GM15510 (cell line): ENCODE data around the gene REEP3.

ENCODE experiments used
- POLR2A ChIP-seq: IDR thresholded peaks from 3 replicates; pipeline ENCODE4 v1.6.1; 2011; ENCODE audit warnings: borderline replicate concordance; ENCODE audit not compliant: insufficient read length; ENCODE audit errors: extremely low read depth

Gene REEP3

DNA sequence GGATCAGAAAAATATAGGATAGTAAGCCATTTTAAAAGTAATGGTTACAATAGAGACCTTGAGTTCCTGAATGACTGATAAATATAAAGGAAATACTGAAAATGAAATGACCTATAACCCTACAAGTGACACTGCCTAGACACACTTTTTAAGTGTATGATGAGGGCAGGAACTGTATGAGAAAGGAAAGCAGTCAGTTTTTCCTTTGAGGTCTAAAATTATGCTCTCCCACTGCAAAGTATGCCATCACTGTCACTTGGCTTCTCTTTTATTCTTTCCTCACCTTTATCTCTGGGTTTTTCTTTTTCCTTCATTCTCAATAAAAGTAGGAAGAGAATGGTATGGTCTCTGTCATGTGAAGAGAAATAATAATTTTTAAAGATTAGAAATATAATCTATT lies 13.5 kb downstream of the REEP3 start:
- TF ChIP-seq POLR2A: no peak

DNA sequence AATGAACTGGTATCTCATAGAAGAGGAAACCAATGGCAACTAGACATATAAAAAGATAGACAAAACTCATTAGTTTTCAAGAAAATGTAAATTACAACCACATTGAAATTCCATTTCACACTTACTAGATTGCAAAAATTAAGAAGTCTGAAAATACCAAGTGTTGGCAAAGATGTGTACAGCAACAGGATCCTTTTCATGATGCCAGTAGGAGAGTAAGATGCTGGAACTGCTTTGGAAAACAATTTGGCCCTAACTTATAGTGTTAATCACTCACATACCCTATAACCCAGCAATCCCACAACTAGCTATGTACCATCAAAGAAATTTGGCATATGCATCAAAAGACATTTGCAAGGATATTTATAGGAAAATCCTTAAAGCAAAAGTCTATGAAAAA lies 15.5 kb downstream of the REEP3 start:
- TF ChIP-seq POLR2A: no peak

DNA sequence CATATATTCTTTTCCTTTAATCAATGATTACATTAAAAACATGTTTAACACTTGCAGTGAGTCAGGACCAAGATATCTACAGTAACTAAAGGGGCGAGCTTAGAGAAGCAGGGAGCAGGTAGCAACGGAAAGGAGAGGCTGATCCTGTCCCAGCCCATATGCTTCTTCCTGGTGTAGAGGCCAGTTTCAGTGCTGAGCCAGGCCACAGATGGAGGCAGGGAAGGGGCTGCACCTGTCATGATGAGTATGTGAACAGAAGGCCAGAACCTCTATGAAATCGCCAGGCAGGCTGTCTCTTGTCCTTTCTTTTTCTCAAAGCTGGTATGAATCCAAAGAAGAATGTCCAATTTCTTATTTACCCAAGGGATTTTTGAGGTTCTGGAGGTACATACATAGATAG lies 16.3 kb downstream of the REEP3 start:
- no peak for TF ChIP-seq POLR2A

DNA sequence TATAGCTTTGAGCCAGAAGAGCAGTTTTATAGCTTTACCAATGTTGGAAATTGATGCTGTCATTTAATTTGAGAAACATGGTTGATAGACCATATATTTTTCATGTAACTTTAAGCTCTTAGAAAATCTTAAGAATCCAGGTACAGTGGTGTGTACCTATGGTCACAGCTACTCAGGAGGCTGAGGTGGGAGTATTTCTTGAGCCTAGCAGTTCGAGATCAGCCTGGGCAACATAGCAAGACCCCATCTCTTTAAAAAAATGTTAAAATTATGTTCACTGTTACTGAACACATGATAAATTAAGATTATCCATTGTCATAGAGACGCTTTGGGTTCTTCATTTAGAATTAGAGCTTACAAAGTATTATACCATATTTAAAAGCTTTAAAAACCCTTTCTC lies 18.2 kb downstream of the REEP3 start:
- no peak for TF ChIP-seq POLR2A

DNA sequence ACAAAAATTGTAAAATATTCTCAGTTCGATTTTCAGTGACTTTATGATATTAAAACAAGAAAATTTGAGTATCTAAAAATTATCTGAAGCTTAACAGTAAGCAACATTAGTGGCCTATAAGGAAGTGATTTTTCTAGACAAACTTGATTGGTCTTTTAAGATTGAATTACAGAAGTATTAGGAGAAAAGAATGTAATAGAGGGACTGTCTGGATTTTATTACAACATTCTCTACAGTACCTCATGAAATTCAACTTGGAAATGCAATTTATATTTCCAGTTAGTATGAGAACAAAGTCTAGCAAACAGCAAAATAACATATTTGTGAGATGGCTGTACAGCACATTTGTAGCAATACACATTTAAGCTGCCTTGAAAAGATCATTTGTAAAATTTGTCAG lies 18.8 kb downstream of the REEP3 start:
- TF ChIP-seq POLR2A: no peak

DNA sequence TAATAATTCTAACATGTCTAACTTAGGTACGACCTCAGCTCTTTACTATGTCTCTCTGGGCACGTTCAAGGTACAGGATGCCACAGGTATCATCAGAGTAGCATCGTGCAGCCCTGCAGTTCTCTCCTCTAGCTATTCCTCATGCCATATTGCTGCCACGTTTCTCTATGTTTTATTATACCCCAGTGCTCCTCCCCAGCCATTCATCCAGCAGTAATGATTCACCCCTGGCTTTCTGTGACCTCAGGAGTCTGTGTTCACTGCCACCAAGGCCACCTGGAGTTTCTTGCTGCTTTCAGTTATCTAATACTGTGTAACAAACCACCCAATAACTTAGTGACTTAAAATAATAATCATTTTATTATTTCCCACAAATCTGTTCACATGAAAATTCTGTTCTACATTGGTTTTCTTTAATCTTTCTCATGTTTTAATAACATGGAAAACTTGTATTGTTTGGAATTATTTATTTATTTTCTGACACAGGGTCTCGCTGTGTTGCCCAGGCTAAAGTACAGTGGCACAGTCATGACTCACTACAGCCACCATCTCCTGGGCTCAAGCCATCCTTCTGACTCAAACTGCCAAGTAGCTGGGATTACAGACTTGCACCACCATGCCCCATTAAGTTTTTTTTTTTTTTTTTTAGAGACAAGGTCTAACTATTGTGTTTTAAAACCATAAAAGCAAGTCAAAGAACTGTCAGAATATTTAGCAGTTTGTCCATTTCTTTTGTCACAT lies 21.8 kb downstream of the REEP3 start:
- TF ChIP-seq POLR2A: no peak

DNA sequence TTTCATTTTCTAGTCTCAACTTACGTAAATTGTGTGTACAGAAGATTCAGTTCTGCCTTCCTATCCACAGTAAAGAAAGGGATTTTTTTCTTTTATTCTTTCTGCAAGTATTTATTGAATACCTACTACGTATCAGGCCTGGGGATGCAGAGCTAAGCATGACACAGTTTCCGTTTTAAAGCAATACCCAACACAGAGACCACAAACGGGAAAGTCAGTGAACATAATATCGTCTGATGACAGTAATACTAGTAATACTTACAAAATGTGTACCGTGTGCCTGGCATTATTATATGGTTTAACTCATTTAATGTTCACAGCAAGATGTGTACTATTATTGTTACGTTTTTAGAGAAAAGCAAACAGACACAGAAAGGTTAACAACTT lies 22.4 kb downstream of the REEP3 start:
- TF ChIP-seq POLR2A: no peak

DNA sequence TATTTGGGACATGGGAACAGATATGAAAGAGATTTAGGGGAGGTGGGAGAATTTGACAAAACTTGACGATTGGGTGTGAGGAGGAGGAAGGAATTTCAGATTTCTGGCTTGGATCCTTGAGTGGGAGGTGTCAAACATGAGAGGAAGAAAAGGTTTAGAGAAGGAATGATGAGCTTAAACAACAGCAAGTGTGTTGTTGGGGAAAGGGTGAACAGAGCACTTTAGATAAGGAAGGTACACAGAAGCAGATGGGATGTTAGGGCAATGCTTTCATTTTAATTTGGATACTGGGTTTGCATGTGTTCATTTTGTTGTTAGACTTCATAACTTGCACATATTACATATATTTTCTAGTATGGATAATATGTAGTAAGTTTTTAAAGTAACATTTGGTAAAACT lies 23.2 kb downstream of the REEP3 start:
- no peak for TF ChIP-seq POLR2A

DNA sequence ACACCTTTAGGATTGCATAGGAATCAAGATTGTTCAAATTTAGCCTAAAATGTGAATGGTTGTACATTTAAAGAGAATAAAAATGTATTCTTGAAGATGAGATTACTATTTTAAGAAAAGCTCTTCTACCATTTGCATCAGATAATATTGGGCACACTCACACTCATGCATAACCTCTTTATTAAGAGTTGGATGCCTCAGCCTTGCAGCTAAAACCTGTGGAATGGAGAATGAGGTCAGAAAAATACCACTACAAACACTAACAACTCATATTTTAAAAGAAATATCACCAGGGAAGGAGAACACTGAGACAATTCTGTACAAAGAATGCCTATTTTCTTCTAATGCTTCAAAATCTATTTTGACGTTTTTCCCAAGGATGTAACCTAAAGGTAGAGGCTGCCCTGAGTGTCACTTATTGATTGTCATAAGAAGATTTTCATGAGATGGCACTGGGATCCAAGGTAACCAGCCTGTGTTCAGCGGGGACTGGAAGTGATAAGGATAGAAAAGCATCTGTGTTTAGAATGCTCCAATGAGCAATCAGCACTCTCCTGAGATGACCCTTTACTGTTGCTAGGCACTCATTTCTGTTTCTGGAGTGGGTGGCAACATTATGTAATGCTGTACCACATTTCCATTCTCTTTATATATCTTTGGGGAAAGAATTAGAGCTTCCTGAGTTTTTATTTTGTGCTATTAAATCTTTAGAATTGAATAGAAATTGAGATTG lies 26.6 kb downstream of the REEP3 start:
- TF ChIP-seq POLR2A: no peak

DNA sequence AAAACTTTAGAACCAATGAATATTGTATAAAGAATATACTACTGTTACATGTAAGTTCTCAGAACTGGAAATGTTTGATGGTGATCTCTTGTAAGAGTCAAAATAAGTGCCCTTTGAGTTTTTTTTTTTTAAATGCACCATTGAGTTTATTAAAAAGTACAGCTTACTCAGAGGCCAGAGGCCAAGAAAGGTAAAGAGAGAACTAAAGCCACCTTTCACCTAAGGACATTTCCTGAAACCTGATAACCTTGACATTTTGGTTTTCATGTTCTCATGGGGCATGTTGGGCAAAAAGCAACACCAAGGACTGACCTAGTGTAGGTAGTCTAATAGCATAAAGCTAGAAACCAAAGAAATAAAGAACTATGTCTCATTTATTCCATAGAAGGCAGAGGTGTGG lies 27.7 kb downstream of the REEP3 start:
- TF ChIP-seq POLR2A: no peak

DNA sequence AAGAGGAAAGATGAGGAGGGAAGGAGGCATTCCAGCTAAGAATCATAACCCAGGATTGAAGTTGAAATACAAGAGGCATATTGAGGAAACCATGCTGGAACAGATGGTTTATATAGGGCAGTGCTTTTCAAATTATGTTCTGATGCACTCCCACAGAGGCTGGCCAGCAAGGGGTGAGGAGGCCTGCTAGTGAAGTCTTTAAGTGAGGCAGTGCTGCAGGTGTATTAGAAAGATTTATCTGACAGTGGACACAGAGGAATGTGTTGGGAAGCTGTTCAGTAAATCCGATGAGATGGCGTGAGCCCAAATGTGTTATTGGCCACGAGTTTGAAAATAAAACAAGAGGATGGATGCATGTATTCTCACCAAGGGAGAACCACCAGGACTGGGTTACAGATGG lies 28.6 kb downstream of the REEP3 start:
- no peak for TF ChIP-seq POLR2A

DNA sequence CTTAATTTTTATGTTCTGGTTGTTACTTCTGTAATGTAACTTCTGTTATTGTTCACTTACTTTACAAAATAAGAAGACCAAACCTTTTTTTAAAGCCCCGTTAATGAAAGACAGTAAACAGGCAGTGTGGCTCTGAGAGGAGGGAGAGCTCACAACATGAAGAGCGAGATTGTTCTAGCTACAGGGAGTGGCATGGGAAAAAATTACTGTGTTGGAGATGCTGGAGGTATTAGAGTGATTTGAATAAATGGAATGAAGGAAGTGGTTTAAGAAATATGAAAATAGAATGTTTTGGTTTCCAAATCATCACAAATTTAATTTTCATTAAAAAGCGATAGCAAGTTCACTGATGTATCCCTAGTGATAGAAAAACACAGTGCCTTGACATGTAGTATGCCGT lies 31.8 kb downstream of the REEP3 start:
- no peak for TF ChIP-seq POLR2A

DNA sequence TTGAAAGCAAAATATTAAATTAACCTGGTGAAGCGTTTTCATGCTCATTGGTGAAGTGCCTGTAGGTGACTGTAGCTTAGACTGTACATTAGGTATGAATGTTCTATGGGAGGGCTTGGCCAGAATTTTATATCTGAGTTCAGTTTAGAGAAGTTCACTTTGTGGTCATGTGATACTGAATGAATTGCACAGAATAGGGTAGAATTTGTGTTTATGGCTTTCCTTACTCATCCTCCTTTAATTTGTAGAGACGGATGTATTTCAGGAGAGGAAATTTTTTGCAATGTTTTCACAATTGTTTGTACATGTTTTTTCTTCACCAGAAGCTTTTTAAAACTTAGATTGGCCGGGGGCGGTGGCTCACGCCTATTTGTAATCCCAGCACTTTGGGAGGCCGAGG lies 32.3 kb downstream of the REEP3 start:
- no peak for TF ChIP-seq POLR2A

DNA sequence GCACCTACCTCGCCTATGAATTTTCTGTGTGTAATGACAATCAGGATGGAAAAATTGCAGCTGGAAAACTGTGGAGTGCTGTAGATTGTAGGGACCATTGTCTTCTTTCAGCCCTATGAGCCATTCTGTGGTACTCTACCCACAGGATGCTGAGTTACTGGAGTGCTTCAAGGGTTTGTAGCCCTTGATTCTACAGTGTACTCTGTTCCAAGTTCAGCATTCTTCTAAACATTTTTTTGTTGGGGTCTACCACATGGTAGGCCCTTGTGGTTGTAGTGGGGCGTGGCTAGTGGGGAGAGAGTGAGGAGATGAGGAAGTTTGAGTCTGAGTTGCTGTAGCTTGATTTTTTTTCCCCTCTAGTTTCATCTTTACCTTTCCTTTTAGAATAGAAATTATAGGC lies 33.5 kb downstream of the REEP3 start:
- TF ChIP-seq POLR2A: no peak

DNA sequence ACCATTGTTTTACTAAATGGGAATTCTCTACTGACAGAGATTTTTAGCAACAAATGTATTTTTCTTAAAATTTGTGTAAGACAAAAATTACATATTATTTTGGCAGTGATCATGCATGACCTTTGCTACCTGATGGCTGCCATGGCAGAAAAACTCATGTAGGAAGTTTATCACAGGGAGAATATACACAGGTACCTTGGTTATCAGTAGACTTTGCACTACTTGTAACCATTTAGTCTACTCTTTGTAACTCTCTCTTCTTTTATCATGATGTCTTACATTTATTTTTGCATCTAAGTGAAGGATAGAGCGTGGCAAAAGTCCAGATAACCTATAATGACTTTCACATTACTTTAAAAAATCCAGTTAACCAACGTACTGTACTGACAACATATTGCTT lies 34.1 kb downstream of the REEP3 start:
- no peak for TF ChIP-seq POLR2A

DNA sequence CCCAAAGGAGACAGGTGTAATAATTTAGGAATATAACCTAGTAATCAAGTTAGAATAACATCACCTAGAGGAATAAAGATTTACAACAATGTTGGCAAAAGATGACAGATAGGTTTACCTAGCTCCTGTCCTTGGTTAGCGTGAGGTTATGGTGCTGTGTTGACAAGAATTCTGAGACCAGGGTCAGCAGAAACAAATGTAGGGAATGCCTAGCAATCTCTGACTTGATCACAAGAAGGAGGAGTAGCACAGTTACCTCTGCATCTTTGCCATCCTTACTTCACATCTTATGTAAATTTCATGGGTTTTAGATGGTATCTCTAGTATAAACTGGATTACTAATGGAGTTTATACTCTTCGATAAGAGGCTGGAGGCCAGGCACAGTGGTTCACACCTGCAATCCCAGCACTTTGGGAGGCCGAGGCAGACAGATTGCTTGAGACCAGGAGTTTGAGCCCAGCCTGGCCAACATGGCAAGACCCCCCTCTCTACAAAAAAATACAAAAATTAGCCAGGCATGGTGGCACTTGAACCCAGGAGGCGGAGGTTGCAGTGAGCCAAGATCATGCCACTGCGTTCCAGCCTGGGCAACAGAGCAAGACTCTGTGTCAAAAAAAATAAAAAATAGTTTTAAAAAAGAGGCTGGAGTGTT lies 37.1 kb downstream of the REEP3 start:
- TF ChIP-seq POLR2A: no peak
